Gastroesophageal sphincter (tissue), 3 donors: ENCODE measurements around the gene SPAG16.

Experiments
- CTCF ChIP-seq, 4 experiments: fragments of 200-600 bp in 2 of 4; fragments of 450-650 bp in 2 of 4; sonication (generic) in 1 of 4; IDR thresholded peaks; one replicate each; pipeline ENCODE4 v1.5.1; 2017 to 2019; ENCODE audit warnings: antibody characterized with exemption in 4 of 4, mild to moderate bottlenecking in 2 of 4, moderate library complexity in 2 of 4
- EP300 ChIP-seq: sonication (generic); formaldehyde crosslinking; IDR thresholded peaks from one replicate; pipeline ENCODE4 v1.6.1; 2017; ENCODE audit warnings: antibody characterized with exemption, mild to moderate bottlenecking
- POLR2A ChIP-seq, 2 donors: fragments of 450-650 bp; IDR thresholded peaks; one replicate each; pipeline ENCODE4 v1.6.1; 2017; ENCODE audit warnings: antibody characterized with exemption in 2 of 2, mild to moderate bottlenecking in 2 of 2, moderate library complexity in 1 of 2

GRCh38 chr2:214247531-214247930, 963.3 kb downstream of the SPAG16 start:
- no peak for TF ChIP-seq CTCF (IDR thresholded peaks at IDR 0.05)
- TF ChIP-seq EP300, result no peak
- no peak for TF ChIP-seq POLR2A (IDR thresholded peaks at IDR 0.05)
